GM12892 (cell line): ENCODE data around the gene UCP2.

Source experiments
- POLR2A ChIP-seq: IDR thresholded peaks from 2 replicates; pipeline ENCODE4 v1.6.1; 2011; ENCODE audit warnings: low read depth, low read length, control low read depth
- POLR2AphosphoS5 ChIP-seq: IDR thresholded peaks from 2 replicates; pipeline ENCODE4 v1.6.1; 2011; ENCODE audit warnings: low read depth, low read length, control low read depth
- TAF1 ChIP-seq: IDR thresholded peaks from 2 replicates; pipeline ENCODE4 v1.6.1; 2011; ENCODE audit warnings: low read depth, mild to moderate bottlenecking, control low read depth, low read length, borderline replicate concordance

DNA sequence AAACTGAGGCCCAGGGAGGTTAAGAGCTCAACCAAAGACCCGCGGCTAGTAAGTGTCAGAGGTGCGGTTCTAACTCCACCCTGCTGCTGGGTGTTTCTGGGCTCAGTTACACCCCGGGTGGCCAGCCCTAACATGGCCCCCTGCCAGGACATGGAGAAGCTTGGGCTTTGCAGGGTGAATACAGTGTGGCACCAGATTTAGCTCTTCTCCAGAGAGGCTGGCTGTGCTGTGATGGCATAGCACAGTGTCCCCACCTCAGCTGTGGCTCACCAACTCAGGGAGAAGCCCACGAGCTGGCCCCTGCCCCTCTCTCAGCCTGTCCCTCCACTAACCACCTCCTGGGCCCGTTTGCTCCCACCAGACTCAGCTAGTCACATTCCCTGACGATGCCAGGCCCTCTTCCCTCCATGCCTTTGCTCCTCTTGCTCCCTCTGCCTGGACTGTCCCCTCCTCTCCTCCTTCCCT lies 19.2 kb upstream of the UCP2 start:
- TF ChIP-seq POLR2A (no peak), TAF1 (no peak), POLR2AphosphoS5 (no peak)
